HCT116 (cell line): ENCODE results near the gene PXDN. TPM values are rescaled to one million over a fixed set of nuclear protein-coding genes. Genes with fewer than 3 reads are reported as not detected.

Source experiments
- ATAC-seq: fragments of 200-7000 bp; cut with Tn5 transposase; 2 replicates; pipeline ENCODE4 v1.9.1; 2020; ENCODE audit warnings: mild to moderate bottlenecking, moderate library complexity
- BruUV-seq: library from RNA; stranded (reverse); fragments of 400-500 nt; replicated peaks from 2 replicates; lab custom pipeline; 2021; lab: Mats Ljungman, UMichigan
- CTCF ChIA-PET: fragments of 300-600 bp; sonication (Branson Sonifier 250); formaldehyde crosslinking; loops from one replicate; lab custom pipeline; 2021; ENCODE audit warnings: antibody characterized with exemption; lab: Charles Lee
- POLR2A ChIA-PET: fragments of 300-600, 350-600 bp; sonication (Branson Sonifier 250); formaldehyde crosslinking; loops from one replicate; lab custom pipeline; 2021; ENCODE audit warnings: antibody characterized with exemption; lab: Charles Lee
- RAD21 ChIA-PET, 2 experiments: fragments of 300-600 bp; sonication (Branson Sonifier 250); formaldehyde crosslinking; loops; one replicate each; lab custom pipeline; 2023; ENCODE audit warnings: low total read pairs in 2 of 2; ENCODE audit not compliant: uncharacterized antibody in 2 of 2, unreplicated experiment in 2 of 2, low non-redundant PET in 1 of 2; lab: Charles Lee
- DNase-seq: peaks from one replicate; pipeline ENCODE4 v3.0.0-alpha.2; 2010; ENCODE audit warnings: low read depth, low spot score
- H2AFZ ChIP-seq: fragments of 200-600 bp; shearing (Covaris generic), sonication (generic); 2 replicates; pipeline ENCODE4 v1.6.1; 2017; ENCODE audit warnings: low read depth, mixed run types, mixed read lengths, antibody characterized with exemption, low read length; ENCODE audit not compliant: poor library complexity, severe bottlenecking
- H3K27ac ChIP-seq: 2 replicates; pipeline ENCODE4 v1.5.1; 2012; ENCODE audit warnings: low read depth, low read length
- H3K27me3 ChIP-seq: fragments of 200-600 bp; sonication (generic); 2 replicates; pipeline ENCODE4 v1.6.1; 2016; ENCODE audit warnings: mixed run types, low read length, mixed read lengths; ENCODE audit not compliant: insufficient read depth
- H3K36me3 ChIP-seq, 2 experiments: fragments of 200-500 bp in 1 of 2; fragments of 200-600 bp in 1 of 2; sonication (Bioruptor generic) in 1 of 2; sonication (generic) in 1 of 2; 2 replicates each; pipeline versions ENCODE4 v1.5.1 to v1.6.1; 2014 to 2016; ENCODE audit warnings: low read length in 2 of 2, inconsistent platforms in 1 of 2, mixed read lengths in 1 of 2, mixed run types in 1 of 2; ENCODE audit not compliant: insufficient read depth in 2 of 2, control insufficient read depth in 1 of 2
- H3K4me1 ChIP-seq, 2 experiments: fragments of 200-600 bp in 1 of 2; sonication (generic) in 1 of 2; 2 replicates each; pipeline versions ENCODE4 v1.5.1 to v1.6.1; 2012 to 2017; ENCODE audit warnings: low read length in 2 of 2, inconsistent platforms in 1 of 2, mild to moderate bottlenecking in 1 of 2, mixed read lengths in 1 of 2, mixed run types in 1 of 2, moderate library complexity in 1 of 2; ENCODE audit not compliant: insufficient read depth in 2 of 2, control insufficient read depth in 1 of 2
- H3K4me2 ChIP-seq: fragments of 200-600 bp; sonication (generic); 2 replicates; pipeline ENCODE4 v1.6.1; 2017; ENCODE audit warnings: mixed run types, low read length, mixed read lengths
- H3K4me3 ChIP-seq, 2 experiments: fragments of 200-600 bp in 1 of 2; sonication (generic) in 1 of 2; replicated peaks in 1 of 2; 2 replicates each; pipeline ENCODE4 v1.5.1; 2011 to 2016; ENCODE audit warnings: low read length in 2 of 2, control low read depth in 1 of 2, low read depth in 1 of 2, mild to moderate bottlenecking in 1 of 2, mixed read lengths in 1 of 2, mixed run types in 1 of 2
- H3K79me2 ChIP-seq: fragments of 200-600 bp; sonication (generic); 2 replicates; pipeline ENCODE4 v1.6.1; 2017; ENCODE audit warnings: mild to moderate bottlenecking, mixed run types, low read length, moderate library complexity, mixed read lengths; ENCODE audit not compliant: insufficient read depth
- H3K9ac ChIP-seq: fragments of 200-600 bp; sonication (generic); 2 replicates; pipeline ENCODE4 v1.6.1; 2016; ENCODE audit warnings: low read length, mixed read lengths
- H3K9me2 ChIP-seq: fragments of 200-600 bp; sonication (generic), shearing (Covaris generic); 2 replicates; pipeline ENCODE4 v1.6.1; 2017; ENCODE audit warnings: mixed run types, mild to moderate bottlenecking, moderate library complexity; ENCODE audit not compliant: insufficient read depth
- H3K9me3 ChIP-seq, 2 experiments: fragments of 200-500 bp in 1 of 2; fragments of 200-600 bp in 1 of 2; sonication (Bioruptor generic) in 1 of 2; sonication (generic) in 1 of 2; 2 replicates each; pipeline ENCODE4 v1.6.1; 2014 to 2017; ENCODE audit warnings: low read length in 2 of 2, mixed read lengths in 2 of 2, inconsistent platforms in 1 of 2, low read depth in 1 of 2, mild to moderate bottlenecking in 1 of 2, mixed run types in 1 of 2, moderate library complexity in 1 of 2; ENCODE audit not compliant: control insufficient read depth in 1 of 2, insufficient read depth in 1 of 2
- H4K20me1 ChIP-seq: fragments of 200-600 bp; sonication (generic), shearing (Covaris generic); 2 replicates; pipeline ENCODE4 v1.6.1; 2017; ENCODE audit warnings: mixed run types, mild to moderate bottlenecking, moderate library complexity; ENCODE audit not compliant: insufficient read depth
- CEBPB ChIP-seq: IDR thresholded peaks from 2 replicates; pipeline ENCODE4 v1.6.1; 2012; ENCODE audit warnings: low read depth
- EGR1 ChIP-seq: IDR thresholded peaks from 2 replicates; pipeline ENCODE4 v1.6.1; 2012; ENCODE audit warnings: low read depth
- EZH2 ChIP-seq: fragments of 200-600 bp; sonication (generic); IDR thresholded peaks from 2 replicates; pipeline ENCODE4 v1.6.1; 2017; ENCODE audit warnings: antibody characterized with exemption, mixed run types
- FOSL1 ChIP-seq: IDR thresholded peaks from 2 replicates; pipeline ENCODE4 v1.6.1; 2012; ENCODE audit warnings: low read depth
- JUND ChIP-seq: IDR thresholded peaks from 2 replicates; pipeline ENCODE4 v1.6.1; 2012
- POLR2AphosphoS5 ChIP-seq: IDR thresholded peaks from 2 replicates; pipeline ENCODE4 v1.6.1; 2011; ENCODE audit warnings: mild to moderate bottlenecking, low read depth, low read length, moderate library complexity
- RAD21 ChIP-seq: IDR thresholded peaks from 2 replicates; pipeline ENCODE4 v1.6.1; 2012; ENCODE audit warnings: low read depth, mild to moderate bottlenecking
- REST ChIP-seq: IDR thresholded peaks from 2 replicates; pipeline ENCODE4 v1.6.1; 2012; ENCODE audit warnings: low read depth
- SRF ChIP-seq: IDR thresholded peaks from 2 replicates; pipeline ENCODE4 v1.6.1; 2012; ENCODE audit warnings: low read depth
- YY1 ChIP-seq: IDR thresholded peaks from 2 replicates; pipeline ENCODE4 v1.6.1; 2011; ENCODE audit warnings: low read length, low read depth, moderate library complexity, mild to moderate bottlenecking; ENCODE audit not compliant: insufficient replicate concordance; ENCODE audit errors: extremely low read depth
- ZBTB33 ChIP-seq: IDR thresholded peaks from 2 replicates; pipeline ENCODE4 v1.6.1; 2011; ENCODE audit warnings: mild to moderate bottlenecking, low read length, moderate library complexity; ENCODE audit not compliant: insufficient replicate concordance; ENCODE audit errors: extremely low read depth
- intact Hi-C: fragments of 100-400 bp; cut with micrococcal nuclease; formaldehyde crosslinking; loops from 2 replicates; pipeline ENCODE4 v1.10.0; 2022
- total RNA-seq: library from RNA; stranded (reverse); gene quantifications from one replicate; pipeline ENCODE4 v1.2.1, GENCODE V29; 2021; ENCODE audit not compliant: unreplicated experiment

PXDN gene
- total RNA-seq, 1 experiment from 2014 or later = 10.7 TPM

GRCh38 chr2:1693723-1694122 lies 50.6 kb downstream of the PXDN start (continued):
- no peak for TF ChIP-seq RAD21
- no peak for TF ChIP-seq EZH2
- TF ChIP-seq ZBTB33 = no peak
- TF ChIP-seq JUND = no peak
- TF ChIP-seq SRF = no peak
- no peak for TF ChIP-seq FOSL1
- TF ChIP-seq REST = no peak

- POLR2A ChIA-PET = no interaction called here
- CTCF ChIA-PET = no interaction called here
- intact Hi-C loops = no loop called here
- Histone ChIP-seq H3K36me3 (no peaks in the 10 kb centered on the region), H4K20me1 (no peaks in the 10 kb centered on the region), H2AFZ (no peak overlapping the region), H3K4me1 (no peaks in the 10 kb centered on the region), H3K4me2 (no peak overlapping the region), H3K9ac (no peak overlapping the region), H3K9me2 (no peaks in the 10 kb centered on the region), H3K9me3 (no peaks in the 10 kb centered on the region)
- ATAC-seq = no peak
- BruUV-seq = no TSS peak
- RAD21 ChIA-PET = no interaction called here
- no peak for TF ChIP-seq CEBPB
- TF ChIP-seq POLR2AphosphoS5 = no peak
- no peak for TF ChIP-seq YY1
- no peak for TF ChIP-seq EGR1
- TF ChIP-seq, all 23 proteins: peak for 0
- Histone ChIP-seq H3K79me2 (no peaks in the 10 kb centered on the region), H3K4me3 (no peak overlapping the region), H3K27me3 (0 out of 2 replicates have a peak, but pooled peaks cover 4% of the 10 kb centered on the region), H3K27ac (no peak overlapping the region)
- no peak for DNase-seq
Measured at GRCh38 chr2:1692342-1692741, 52.0 kb downstream of the PXDN start.
